Tibial nerve (tissue), 4 donors: Measurements from ENCODE around the gene NOXRED1. TPM values are rescaled to one million over a fixed set of nuclear protein-coding genes. Genes with fewer than 3 reads are reported as not detected.
A peak's percentile ranks its signal among the peaks of the same experiment; 100 is the strongest.

Source experiments
- DNase-seq, 2 donors: peaks; one replicate each; pipeline ENCODE4 v3.0.0-alpha.2; 2019; ENCODE audit warnings: low spot score in 2 of 2
- H3K27ac ChIP-seq, 4 donors: fragments of 200-600 bp; sonication (generic) in 3 of 4; one replicate each; pipeline ENCODE4 v1.5.1; 2017 to 2019; ENCODE audit warnings: mild to moderate bottlenecking in 1 of 4
- H3K27me3 ChIP-seq, 2 donors: fragments of 200-600 bp; sonication (generic) in 1 of 2; one replicate each; pipeline versions ENCODE4 v1.5.1 to v1.6.0; 2017 to 2019
- H3K36me3 ChIP-seq, 3 donors: fragments of 200-600 bp; sonication (generic); one replicate each; pipeline ENCODE4 v1.5.1; 2018 to 2019
- H3K4me1 ChIP-seq, 4 donors: fragments of 200-600 bp; sonication (generic) in 3 of 4; one replicate each; pipeline ENCODE4 v1.5.1; 2017 to 2019
- H3K4me3 ChIP-seq, 4 donors: fragments of 200-600 bp; sonication (generic) in 3 of 4; one replicate each; pipeline ENCODE4 v1.5.1; 2017 to 2019; ENCODE audit warnings: mild to moderate bottlenecking in 1 of 4, moderate library complexity in 1 of 4
- H3K9me3 ChIP-seq, 4 donors: fragments of 200-600 bp; sonication (generic) in 3 of 4; one replicate each; pipeline ENCODE4 v1.5.1; 2017 to 2019
- CTCF ChIP-seq, 5 experiments: fragments of 200-600 bp in 3 of 5; fragments of 450-650 bp in 2 of 5; sonication (generic) in 3 of 5; IDR thresholded peaks; one replicate each; pipeline ENCODE4 v1.5.1; 2016 to 2019; ENCODE audit warnings: antibody characterized with exemption in 5 of 5, mild to moderate bottlenecking in 3 of 5, moderate library complexity in 2 of 5
- EP300 ChIP-seq, 2 donors: sonication (generic); formaldehyde crosslinking; IDR thresholded peaks; one replicate each; pipeline ENCODE4 v1.6.1; 2017; ENCODE audit warnings: antibody characterized with exemption in 2 of 2, mild to moderate bottlenecking in 1 of 2
- POLR2A ChIP-seq, 2 donors: fragments of 450-650 bp; IDR thresholded peaks; one replicate each; pipeline ENCODE4 v1.6.1; 2017; ENCODE audit warnings: antibody characterized with exemption in 2 of 2, mild to moderate bottlenecking in 2 of 2, moderate library complexity in 2 of 2
- WGBS, 2 donors: methylation state at CpG; one replicate each; pipeline ENCODE4 v1.1.5; 2018; 5-methylcytosine and 5-hydroxymethylcytosine counted together
- total RNA-seq, 4 donors: library from RNA; depleted of rRNA; stranded (reverse); fragments of >200 nt; gene quantifications; one replicate each; pipeline ENCODE4 v1.1.0, GENCODE V29; 2016

NOXRED1 gene
- total RNA-seq, 4 donors from 2014 or later: 9.0 TPM; not detected in 3

- peaks cover 0 to 39% (median 17%) of the 10 kb centered on the region in 4 donors for H3K4me1 ChIP-seq
Measured at GRCh38 chr14:77455966-77456640, 32.8 kb upstream of the NOXRED1 start.

GRCh38 chr14:77442196-77442595 lies 18.9 kb upstream of the NOXRED1 start:
- no peaks in the 10 kb centered on the region for H3K9me3 ChIP-seq
- 89 to 92% methylated on average over 2 of the region's 2 CpGs for WGBS, 2 donors
- TF ChIP-seq CTCF (IDR thresholded peaks at IDR 0.05) (no peak), POLR2A (IDR thresholded peaks at IDR 0.05) (no peak), EP300 (IDR thresholded peaks at IDR 0.05) (no peak)
- no peak overlapping the region for H3K27ac ChIP-seq
- no peak overlapping the region for H3K4me3 ChIP-seq
- no peaks in the 10 kb centered on the region for H3K4me1 ChIP-seq
- peaks cover 0 to 95% (median 17%) of the 10 kb centered on the region in 3 donors for H3K36me3 ChIP-seq
- no peak for DNase-seq
- no peaks in the 10 kb centered on the region for H3K27me3 ChIP-seq

More at GRCh38 chr14:77455966-77456640, 32.8 kb upstream of the NOXRED1 start:
- no peak for TF ChIP-seq POLR2A (IDR thresholded peaks at IDR 0.05)
- TF ChIP-seq EP300 (IDR thresholded peaks at IDR 0.05): no peak
- TF ChIP-seq CTCF (IDR thresholded peaks at IDR 0.05): no peak
- Histone ChIP-seq H3K4me3 (peak overlapping the region in 1 of 4 donors; percentile 93), H3K27me3 (no peaks in the 10 kb centered on the region), H3K36me3 (peaks cover 0 to 40% (median 2%) of the 10 kb centered on the region in 3 donors), H3K27ac (no peak overlapping the region), H3K9me3 (no peaks in the 10 kb centered on the region)
- DNase-seq: no peak
- 65 to 73% methylated on average over 2 of the region's 2 CpGs for WGBS, 2 donors

- no peak for TF ChIP-seq EP300 (IDR thresholded peaks at IDR 0.05)
- TF ChIP-seq POLR2A (IDR thresholded peaks at IDR 0.05): no peak
- TF ChIP-seq CTCF (IDR thresholded peaks at IDR 0.05): no peak
- no peaks in the 10 kb centered on the region for H3K9me3 ChIP-seq
- H3K27ac ChIP-seq: no peak overlapping the region
- no peaks in the 10 kb centered on the region for H3K27me3 ChIP-seq
- no peak for DNase-seq
- WGBS, 2 donors: 88 to 91% methylated on average over 4 of the region's 4 CpGs
- no peaks in the 10 kb centered on the region for H3K4me1 ChIP-seq
- H3K36me3 ChIP-seq: peaks cover 1 to 97% (median 28%) of the 10 kb centered on the region in 3 donors
- H3K4me3 ChIP-seq: no peak overlapping the region
Measured at GRCh38 chr14:77439861-77440260, 16.5 kb upstream of the NOXRED1 start.

- Histone ChIP-seq H3K9me3 (no peaks in the 10 kb centered on the region), H3K27me3 (no peaks in the 10 kb centered on the region), H3K4me3 (no peak overlapping the region), H3K4me1 (no peaks in the 10 kb centered on the region), H3K27ac (no peak overlapping the region), H3K36me3 (peaks cover 2 to 97% (median 35%) of the 10 kb centered on the region in 3 donors)
- TF ChIP-seq POLR2A (IDR thresholded peaks at IDR 0.05) (no peak), EP300 (IDR thresholded peaks at IDR 0.05) (no peak), CTCF (IDR thresholded peaks at IDR 0.05) (no peak)
- 97 to 100% methylated on average over 1 of the region's 1 CpG for WGBS, 2 donors
- DNase-seq: no peak
Measured at GRCh38 chr14:77438596-77438995, 15.3 kb upstream of the NOXRED1 start.

- H3K4me3 ChIP-seq: no peak overlapping the region
- no peak for DNase-seq
- H3K27ac ChIP-seq: no peak overlapping the region
- TF ChIP-seq EP300 (IDR thresholded peaks at IDR 0.05) (no peak), CTCF (IDR thresholded peaks at IDR 0.05) (no peak), POLR2A (IDR thresholded peaks at IDR 0.05) (no peak)
- no peaks in the 10 kb centered on the region for H3K4me1 ChIP-seq
- H3K27me3 ChIP-seq: no peaks in the 10 kb centered on the region
- no peaks in the 10 kb centered on the region for H3K9me3 ChIP-seq
- 97 to 98% methylated on average over 3 of the region's 3 CpGs for WGBS, 2 donors
- peaks cover 2 to 97% (median 20%) of the 10 kb centered on the region in 3 donors for H3K36me3 ChIP-seq
Measured at GRCh38 chr14:77436042-77436441, 12.7 kb upstream of the NOXRED1 start.
